ENCODE measurements around the gene KCNH2.

GRCh38 chr7:150971242-150972022 is 6.7 kb downstream of the KCNH2 start:
- TF ChIP-seq, protein P1, sequence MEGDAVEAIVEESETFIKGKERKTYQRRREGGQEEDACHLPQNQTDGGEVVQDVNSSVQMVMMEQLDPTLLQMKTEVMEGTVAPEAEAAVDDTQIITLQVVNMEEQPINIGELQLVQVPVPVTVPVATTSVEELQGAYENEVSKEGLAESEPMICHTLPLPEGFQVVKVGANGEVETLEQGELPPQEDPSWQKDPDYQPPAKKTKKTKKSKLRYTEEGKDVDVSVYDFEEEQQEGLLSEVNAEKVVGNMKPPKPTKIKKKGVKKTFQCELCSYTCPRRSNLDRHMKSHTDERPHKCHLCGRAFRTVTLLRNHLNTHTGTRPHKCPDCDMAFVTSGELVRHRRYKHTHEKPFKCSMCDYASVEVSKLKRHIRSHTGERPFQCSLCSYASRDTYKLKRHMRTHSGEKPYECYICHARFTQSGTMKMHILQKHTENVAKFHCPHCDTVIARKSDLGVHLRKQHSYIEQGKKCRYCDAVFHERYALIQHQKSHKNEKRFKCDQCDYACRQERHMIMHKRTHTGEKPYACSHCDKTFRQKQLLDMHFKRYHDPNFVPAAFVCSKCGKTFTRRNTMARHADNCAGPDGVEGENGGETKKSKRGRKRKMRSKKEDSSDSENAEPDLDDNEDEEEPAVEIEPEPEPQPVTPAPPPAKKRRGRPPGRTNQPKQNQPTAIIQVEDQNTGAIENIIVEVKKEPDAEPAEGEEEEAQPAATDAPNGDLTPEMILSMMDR (conservative IDR thresholded peaks at IDR 0.05 in 1 of 2, IDR thresholded peaks at IDR 0.05 in 1 of 2; ENCODE audit: extremely low read depth in 1 of 2, insufficient read depth in 1 of 2, low read depth in 1 of 2, low read length in 2 of 2): no peak
- no peak for TF ChIP-seq EZH2 (IDR thresholded peaks at IDR 0.05; ENCODE audit: borderline replicate concordance, low read length)
